GM12865 (cell line): ENCODE results near the gene RCC1.

Experiments used
- DNase-seq: peaks from one replicate; pipeline ENCODE4 v3.0.0; 2010; ENCODE audit warnings: low read depth
- H3K4me3 ChIP-seq: 2 replicates; pipeline ENCODE4 v1.5.1; 2011; ENCODE audit warnings: mild to moderate bottlenecking, low read depth, low read length, control low read depth
- TF ChIP-seq, protein P1 (sequence below): IDR thresholded peaks from 2 replicates; pipeline ENCODE4 v1.5.1; 2011; ENCODE audit warnings: low read length, control low read depth, low read depth, inconsistent platforms; ENCODE audit not compliant: insufficient read depth; ENCODE audit errors: missing control alignments

RCC1 gene

DNA sequence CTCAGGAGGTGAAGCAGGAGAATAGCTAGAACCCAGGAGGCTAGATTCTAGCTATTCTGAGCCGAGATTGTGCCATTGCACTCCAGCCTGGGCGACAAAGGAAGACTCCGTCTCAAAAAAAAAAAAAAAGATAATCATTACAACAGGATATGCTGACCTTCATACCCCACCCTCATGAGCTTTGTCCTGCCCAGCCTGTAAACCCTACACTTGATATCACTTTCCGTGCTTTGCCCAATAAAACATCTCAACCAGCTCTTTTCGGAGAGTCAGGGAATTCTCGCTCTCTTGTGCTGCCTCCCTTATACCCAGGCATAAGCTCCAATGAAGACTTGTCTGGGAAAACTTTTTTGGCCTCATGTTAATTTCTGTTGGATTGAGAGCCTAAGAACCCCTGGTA lies 45.5 kb downstream of the RCC1 start:
- DNase-seq: no peak
- no peak overlapping the region for H3K4me3 ChIP-seq
- TF ChIP-seq, protein P1, sequence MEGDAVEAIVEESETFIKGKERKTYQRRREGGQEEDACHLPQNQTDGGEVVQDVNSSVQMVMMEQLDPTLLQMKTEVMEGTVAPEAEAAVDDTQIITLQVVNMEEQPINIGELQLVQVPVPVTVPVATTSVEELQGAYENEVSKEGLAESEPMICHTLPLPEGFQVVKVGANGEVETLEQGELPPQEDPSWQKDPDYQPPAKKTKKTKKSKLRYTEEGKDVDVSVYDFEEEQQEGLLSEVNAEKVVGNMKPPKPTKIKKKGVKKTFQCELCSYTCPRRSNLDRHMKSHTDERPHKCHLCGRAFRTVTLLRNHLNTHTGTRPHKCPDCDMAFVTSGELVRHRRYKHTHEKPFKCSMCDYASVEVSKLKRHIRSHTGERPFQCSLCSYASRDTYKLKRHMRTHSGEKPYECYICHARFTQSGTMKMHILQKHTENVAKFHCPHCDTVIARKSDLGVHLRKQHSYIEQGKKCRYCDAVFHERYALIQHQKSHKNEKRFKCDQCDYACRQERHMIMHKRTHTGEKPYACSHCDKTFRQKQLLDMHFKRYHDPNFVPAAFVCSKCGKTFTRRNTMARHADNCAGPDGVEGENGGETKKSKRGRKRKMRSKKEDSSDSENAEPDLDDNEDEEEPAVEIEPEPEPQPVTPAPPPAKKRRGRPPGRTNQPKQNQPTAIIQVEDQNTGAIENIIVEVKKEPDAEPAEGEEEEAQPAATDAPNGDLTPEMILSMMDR: no peak

DNA sequence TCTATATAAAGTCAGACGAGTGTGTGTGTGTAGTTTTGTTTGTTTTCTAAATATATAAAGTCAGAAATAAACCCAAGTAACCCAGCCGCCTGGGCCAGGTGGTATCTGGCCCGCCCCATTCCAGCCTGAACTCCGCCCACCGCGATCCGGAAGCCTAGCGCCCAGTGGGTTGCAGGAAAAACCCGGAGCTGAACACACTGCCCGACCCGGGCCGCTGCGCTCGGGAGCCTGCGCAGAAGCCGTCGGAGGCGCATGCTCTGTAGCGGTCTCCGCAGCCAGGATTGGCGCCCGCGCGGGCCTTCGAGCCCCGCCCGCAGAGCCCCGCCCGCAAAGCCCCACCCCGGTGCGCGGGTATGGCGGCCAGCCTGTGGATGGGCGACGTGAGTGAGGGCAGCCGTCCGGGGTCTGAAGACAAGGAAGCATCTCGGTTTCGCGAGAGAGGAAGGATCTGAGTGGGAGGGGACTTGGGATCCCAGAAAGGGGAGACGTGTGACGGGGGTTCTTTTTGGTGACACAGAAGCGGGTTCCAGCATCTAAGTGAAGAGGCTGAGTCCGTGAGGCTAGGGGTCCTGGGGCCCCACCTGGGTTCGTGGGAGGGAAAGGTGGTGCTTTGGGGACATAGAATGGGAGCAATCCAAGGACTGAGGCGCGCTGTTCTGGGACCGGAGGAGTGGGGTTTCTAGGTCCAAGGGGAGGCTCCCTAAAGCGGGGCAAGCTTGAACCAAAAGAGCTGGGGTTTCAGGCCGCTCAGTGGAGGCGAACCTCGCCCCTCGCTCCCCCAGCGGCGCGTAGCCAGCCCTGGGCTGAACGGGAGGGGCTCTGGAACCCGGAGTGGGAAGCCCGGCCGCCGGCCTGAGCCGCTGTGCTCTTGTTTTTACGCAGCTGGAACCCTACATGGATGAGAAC lies 47.2 kb downstream of the RCC1 start, which contains the start of gene TRNAU1AP:
Gene TRNAU1AP (plus strand): TSS at position 328 of the 906 bp plus-strand sequence. CDS start 26 bp downstream, at position 354.
- DNase-seq: peak; percentile 99
- TF ChIP-seq, protein P1: no peak
- peak within 1 kb of the TSS; percentile 89 for H3K4me3 ChIP-seq

DNA sequence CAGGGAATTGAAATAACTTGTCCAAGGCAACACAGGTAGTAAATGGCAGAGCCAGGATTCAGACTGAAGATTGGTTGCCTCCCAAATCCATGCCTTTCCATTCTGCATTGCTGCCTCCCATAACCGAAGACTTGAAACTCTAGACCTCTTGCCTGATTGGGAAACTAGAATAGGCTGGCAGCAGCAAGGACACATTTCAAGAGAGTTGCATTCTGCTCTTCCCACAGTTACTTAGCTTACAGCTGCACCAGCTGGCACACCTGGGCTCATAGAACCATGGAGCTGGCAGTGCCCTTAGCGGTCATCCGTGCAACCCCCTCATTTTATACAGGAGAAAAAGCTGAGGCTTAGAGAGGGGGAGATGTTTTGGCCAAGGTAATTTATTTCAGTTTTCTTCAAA lies 55.0 kb downstream of the RCC1 start:
- TF ChIP-seq, protein P1: no peak
- no peak overlapping the region for H3K4me3 ChIP-seq
- DNase-seq: no peak

DNA sequence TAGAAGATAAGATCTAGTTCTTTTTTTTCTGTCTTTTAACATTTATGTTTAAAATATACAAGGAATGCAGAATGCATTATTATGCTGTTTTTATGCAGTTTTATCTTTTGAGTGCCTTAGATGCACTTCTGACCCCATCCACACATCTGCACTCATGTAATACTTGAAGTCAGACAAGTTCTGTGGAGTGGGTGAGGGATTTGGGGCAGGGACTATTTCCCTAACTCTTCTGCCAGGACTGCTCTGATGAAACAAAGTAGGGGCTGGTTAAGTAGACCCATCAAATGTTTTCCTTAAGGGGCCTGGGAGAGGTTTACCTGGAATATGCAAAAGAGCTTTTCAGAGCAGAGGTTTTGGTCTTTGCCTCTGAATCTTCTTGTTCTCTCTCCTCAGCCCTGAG lies 58.5 kb downstream of the RCC1 start:
- DNase-seq: no peak
- TF ChIP-seq, protein P1: no peak
- H3K4me3 ChIP-seq: no peak overlapping the region

DNA sequence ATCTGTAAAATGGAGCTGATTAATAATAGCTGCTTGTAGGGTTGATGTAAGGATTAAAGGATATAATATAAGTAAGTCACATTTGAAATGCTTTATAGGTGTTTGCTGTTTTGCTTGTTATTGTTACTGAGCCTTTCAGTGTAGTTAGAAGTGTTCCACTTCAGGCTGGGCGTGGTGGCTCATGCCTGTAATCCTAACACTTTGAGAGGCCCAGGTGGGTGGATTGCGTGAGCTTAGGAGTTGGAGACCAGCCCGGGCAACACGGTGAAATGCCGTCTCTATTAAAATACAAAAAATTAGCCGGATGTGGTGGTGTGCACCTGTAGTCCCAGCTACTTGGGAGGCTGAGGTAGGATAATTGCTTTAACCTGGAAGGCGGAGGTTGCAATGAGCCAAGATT lies 59.2 kb downstream of the RCC1 start:
- TF ChIP-seq, protein P1: no peak
- no peak for DNase-seq
- H3K4me3 ChIP-seq: no peak overlapping the region

DNA sequence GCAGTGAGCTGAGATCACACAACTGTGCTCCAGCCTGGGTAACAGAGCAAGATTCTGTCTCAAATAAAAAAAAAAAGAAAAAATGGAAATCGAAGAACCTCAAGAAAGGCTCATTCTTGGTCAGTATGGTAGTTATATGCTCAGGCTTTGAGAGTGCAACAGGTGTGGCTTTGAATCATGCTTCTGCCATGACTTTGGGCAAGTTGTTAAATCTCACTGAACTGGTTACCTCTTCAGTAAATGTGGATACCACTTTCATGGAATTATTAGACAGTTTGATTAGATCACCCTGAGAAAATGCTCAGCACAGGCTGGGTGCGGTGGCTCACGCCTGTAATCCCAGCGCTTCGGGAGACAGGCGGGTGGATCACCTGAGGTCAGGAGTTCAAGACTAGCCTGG lies 59.9 kb downstream of the RCC1 start:
- TF ChIP-seq, protein P1: no peak
- no peak overlapping the region for H3K4me3 ChIP-seq
- no peak for DNase-seq
